Measurements from ENCODE around the gene TRIM7. TPM values are rescaled to one million over a fixed set of nuclear protein-coding genes. Genes with fewer than 3 reads are reported as not detected.

Gene TRIM7
- total and polyA plus RNA-seq, 9 of the 15 experiments (the other 6 are each of a cell fraction or from before 2014, with no cell fraction given) = 2.6 to 14.9 (median 8.9) TPM

DNA sequence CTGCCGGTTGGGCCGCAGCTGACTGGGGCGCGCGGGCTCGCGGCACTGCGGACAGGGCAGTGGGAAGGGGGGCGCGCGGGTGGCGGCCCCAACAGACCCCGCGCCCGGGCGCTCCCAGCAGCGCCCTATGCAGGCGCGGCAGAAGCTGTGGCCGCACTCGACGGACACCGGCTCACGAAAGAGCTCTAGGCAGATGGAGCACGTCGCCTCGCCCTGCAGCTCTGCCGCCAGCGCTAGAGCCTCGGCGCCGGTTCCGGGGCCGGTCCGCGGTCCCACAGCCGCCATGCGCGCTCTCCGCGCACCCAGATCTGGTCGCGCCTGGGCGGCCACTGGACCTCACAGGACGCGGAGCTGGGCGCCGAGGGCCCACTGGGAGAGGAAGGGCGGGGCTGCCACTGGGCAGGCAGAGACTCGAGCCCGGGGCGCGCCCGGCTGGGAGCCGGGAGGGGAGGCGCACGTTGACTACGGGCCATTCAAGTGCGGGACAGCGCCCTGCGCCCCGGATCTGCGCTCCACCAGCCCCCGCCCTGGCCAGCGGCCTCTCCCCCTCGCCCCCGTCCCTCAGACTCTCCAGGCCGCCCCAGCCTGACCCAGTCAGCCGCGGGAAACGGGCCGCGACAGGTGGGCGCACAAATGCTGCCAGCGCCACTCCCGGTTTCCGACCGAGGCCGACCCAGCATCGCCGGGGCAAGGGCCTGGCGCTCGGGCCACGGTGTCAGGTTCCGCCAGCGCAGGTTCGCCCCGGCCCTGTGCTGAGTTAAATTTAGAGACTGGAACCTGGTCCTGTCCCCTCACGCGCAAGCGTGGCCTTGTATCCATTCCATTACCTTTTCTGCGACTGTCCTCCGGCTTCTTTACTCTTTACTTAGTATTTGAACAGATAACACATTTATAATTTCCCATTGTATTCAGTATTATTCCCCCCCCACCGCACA lies at the start of gene TRIM7 (continued):
- no peak for TF ChIP-seq NUFIP1 (IDR thresholded peaks at IDR 0.05; ENCODE audit: partially characterized antibody)
- no peak for TF ChIP-seq POLR2B (IDR thresholded peaks at IDR 0.05; ENCODE audit: low read depth, partially characterized antibody)
- TF ChIP-seq ZC3H11A (IDR thresholded peaks at IDR 0.05; ENCODE audit: low read depth, low read length) = no peak
- TF ChIP-seq PHF8 (IDR thresholded peaks at IDR 0.05; ENCODE audit: borderline replicate concordance, low read length) = peak; percentile 46; the same call in 1 of the 2 replicates
- TF ChIP-seq FOXK2 (conservative IDR thresholded peaks at IDR 0.05 in 1 of 2, IDR thresholded peaks at IDR 0.05 in 1 of 2; ENCODE audit: low read depth in 2 of 2) = no peak
- TF ChIP-seq STAT6 (CRISPR knock-in tag; IDR thresholded peaks at IDR 0.05) = no peak
- TF ChIP-seq ZNF12 (CRISPR knock-in tag; IDR thresholded peaks at IDR 0.05) = no peak
- peak; percentile 39; the same call in 1 of the 2 replicates for TF ChIP-seq FOXP1 (CRISPR knock-in tag; IDR thresholded peaks at IDR 0.05)
- TF ChIP-seq RREB1 (CRISPR knock-in tag; IDR thresholded peaks at IDR 0.05) = no peak
- no peak for TF ChIP-seq CEBPB (tag; IDR thresholded peaks at IDR 0.05)
- no peak for TF ChIP-seq EP400 (IDR thresholded peaks at IDR 0.05)
- TF ChIP-seq, protein P1, sequence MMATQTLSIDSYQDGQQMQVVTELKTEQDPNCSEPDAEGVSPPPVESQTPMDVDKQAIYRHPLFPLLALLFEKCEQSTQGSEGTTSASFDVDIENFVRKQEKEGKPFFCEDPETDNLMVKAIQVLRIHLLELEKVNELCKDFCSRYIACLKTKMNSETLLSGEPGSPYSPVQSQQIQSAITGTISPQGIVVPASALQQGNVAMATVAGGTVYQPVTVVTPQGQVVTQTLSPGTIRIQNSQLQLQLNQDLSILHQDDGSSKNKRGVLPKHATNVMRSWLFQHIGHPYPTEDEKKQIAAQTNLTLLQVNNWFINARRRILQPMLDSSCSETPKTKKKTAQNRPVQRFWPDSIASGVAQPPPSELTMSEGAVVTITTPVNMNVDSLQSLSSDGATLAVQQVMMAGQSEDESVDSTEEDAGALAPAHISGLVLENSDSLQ (IDR thresholded peaks at IDR 0.05) = no peak
- TF ChIP-seq NONO (IDR thresholded peaks at IDR 0.05; ENCODE audit: low read depth in 2 of 2, low read length in 1 of 2) = no peak
- TF ChIP-seq, protein P2, sequence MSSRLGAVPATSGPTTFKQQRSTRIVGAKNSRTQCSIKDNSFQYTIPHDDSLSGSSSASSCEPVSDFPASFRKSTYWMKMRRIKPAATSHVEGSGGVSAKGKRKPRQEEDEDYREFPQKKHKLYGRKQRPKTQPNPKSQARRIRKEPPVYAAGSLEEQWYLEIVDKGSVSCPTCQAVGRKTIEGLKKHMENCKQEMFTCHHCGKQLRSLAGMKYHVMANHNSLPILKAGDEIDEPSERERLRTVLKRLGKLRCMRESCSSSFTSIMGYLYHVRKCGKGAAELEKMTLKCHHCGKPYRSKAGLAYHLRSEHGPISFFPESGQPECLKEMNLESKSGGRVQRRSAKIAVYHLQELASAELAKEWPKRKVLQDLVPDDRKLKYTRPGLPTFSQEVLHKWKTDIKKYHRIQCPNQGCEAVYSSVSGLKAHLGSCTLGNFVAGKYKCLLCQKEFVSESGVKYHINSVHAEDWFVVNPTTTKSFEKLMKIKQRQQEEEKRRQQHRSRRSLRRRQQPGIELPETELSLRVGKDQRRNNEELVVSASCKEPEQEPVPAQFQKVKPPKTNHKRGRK (tag; IDR thresholded peaks at IDR 0.05) = no peak
- TF ChIP-seq MEF2A (IDR thresholded peaks at IDR 0.05; ENCODE audit: control insufficient read depth, low read depth, low read length) = no peak
- no peak for TF ChIP-seq BCOR (IDR thresholded peaks at IDR 0.05)
